PC-9 (cell line): Measurements from ENCODE around the gene USP13.

ENCODE experiments used
- CTCF ChIP-seq: fragments of 200-600 bp; sonication (generic); conservative IDR thresholded peaks from 2 replicates; pipeline ENCODE4 v1.6.1; 2017; ENCODE audit warnings: mixed run types, antibody characterized with exemption, mild to moderate bottlenecking, moderate library complexity
- EZH2 ChIP-seq: fragments of 200-600 bp; sonication (generic); IDR thresholded peaks from 2 replicates; pipeline ENCODE4 v1.8.0; 2017; ENCODE audit warnings: antibody characterized with exemption, low read depth

GRCh38 chr3:179806177-179806576 is 153.3 kb downstream of the USP13 start:
- TF ChIP-seq CTCF (no peak), EZH2 (no peak)
